ENCODE data around the gene WWC2.

The WWC2 gene

DNA sequence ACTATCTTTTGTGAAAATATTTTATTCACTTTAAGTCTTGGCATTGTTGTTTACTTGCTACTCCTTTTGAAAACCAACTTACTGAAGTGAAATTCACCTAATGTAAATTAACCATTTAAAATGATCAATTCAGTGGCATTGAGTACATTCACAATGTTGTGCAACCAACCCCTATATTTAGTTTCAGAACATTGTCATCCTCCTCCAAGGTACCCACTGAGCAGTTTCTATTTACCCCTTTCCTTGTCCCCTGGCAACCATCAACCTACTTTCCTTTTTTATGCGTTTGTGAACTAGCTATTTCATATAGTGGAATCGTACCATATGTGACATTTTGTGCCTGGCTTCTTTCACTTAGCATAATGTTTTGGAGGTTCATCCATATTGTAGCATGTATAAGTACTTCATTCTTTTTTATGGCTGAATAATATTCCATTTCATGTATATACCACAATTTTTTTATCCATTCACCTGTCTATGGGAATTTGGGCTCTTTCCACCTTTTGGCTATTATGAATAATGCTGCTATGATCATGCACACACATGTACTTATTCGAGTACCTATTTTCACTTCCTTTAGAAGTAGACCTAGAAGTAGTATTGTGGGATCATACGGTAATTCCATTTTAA lies 85.0 kb downstream of the WWC2 start:
- peaks cover 50% of the 10 kb centered on the region for H3K4me1 ChIP-seq (ENCODE audit: low read depth, poor library complexity, severe bottlenecking)
- no peaks in the 10 kb centered on the region for H3K36me3 ChIP-seq (ENCODE audit: insufficient read depth)
- peak overlapping the region; percentile 85 for H3K4me2 ChIP-seq
- no peak overlapping the region for H3K27ac ChIP-seq
- TF ChIP-seq, protein P1, sequence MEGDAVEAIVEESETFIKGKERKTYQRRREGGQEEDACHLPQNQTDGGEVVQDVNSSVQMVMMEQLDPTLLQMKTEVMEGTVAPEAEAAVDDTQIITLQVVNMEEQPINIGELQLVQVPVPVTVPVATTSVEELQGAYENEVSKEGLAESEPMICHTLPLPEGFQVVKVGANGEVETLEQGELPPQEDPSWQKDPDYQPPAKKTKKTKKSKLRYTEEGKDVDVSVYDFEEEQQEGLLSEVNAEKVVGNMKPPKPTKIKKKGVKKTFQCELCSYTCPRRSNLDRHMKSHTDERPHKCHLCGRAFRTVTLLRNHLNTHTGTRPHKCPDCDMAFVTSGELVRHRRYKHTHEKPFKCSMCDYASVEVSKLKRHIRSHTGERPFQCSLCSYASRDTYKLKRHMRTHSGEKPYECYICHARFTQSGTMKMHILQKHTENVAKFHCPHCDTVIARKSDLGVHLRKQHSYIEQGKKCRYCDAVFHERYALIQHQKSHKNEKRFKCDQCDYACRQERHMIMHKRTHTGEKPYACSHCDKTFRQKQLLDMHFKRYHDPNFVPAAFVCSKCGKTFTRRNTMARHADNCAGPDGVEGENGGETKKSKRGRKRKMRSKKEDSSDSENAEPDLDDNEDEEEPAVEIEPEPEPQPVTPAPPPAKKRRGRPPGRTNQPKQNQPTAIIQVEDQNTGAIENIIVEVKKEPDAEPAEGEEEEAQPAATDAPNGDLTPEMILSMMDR (conservative IDR thresholded peaks at IDR 0.05; ENCODE audit: low read depth, low read length), result no peak
- no peak overlapping the region for H2AFZ ChIP-seq (ENCODE audit: low read depth)
- H3K4me3 ChIP-seq (IDR thresholded peaks at IDR 0.05; ENCODE audit: insufficient read depth, low read depth, low read length), result no peak overlapping the region
- no peaks in the 10 kb centered on the region for H4K20me1 ChIP-seq (ENCODE audit: insufficient read depth)
- H3K27me3 ChIP-seq (ENCODE audit: insufficient read depth, low read depth), result peaks cover 37% of the 10 kb centered on the region
- no peaks in the 10 kb centered on the region for H3K79me2 ChIP-seq (ENCODE audit: insufficient read depth, low read depth)
- no peak overlapping the region for H3K9ac ChIP-seq

DNA sequence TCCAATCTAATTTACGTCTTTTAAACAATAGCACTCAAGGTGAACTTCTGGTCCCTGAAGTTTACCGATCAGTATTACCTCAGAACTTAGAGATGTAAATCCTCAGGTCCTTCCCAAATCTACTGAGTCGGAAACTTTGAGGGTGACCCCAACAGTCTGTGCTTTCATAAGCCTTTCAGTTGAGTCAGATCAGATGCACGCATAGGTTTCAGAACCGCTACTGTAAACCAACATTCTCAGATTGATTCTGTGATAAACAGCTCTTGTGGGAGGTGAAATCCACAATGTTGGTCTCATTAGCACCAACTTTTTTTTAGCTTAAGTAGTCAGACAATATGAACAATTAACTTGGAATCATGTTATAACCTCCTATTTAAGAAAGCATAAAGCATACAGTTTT lies 86.0 kb downstream of the WWC2 start:
- H3K27ac ChIP-seq, result no peak overlapping the region
- H3K4me3 ChIP-seq (IDR thresholded peaks at IDR 0.05; ENCODE audit: insufficient read depth, low read depth, low read length), result no peak overlapping the region
- H3K4me1 ChIP-seq (ENCODE audit: low read depth, poor library complexity, severe bottlenecking), result peaks cover 50% of the 10 kb centered on the region
- H3K9ac ChIP-seq, result no peak overlapping the region
- peak overlapping the region; percentile 85 for H3K4me2 ChIP-seq
- TF ChIP-seq, protein P1 (conservative IDR thresholded peaks at IDR 0.05; ENCODE audit: low read depth, low read length), result no peak
- peaks cover 37% of the 10 kb centered on the region for H3K27me3 ChIP-seq (ENCODE audit: insufficient read depth, low read depth)
- no peaks in the 10 kb centered on the region for H3K79me2 ChIP-seq (ENCODE audit: insufficient read depth, low read depth)
- H4K20me1 ChIP-seq (ENCODE audit: insufficient read depth), result no peaks in the 10 kb centered on the region
- H3K36me3 ChIP-seq (ENCODE audit: insufficient read depth), result no peaks in the 10 kb centered on the region
- no peak overlapping the region for H2AFZ ChIP-seq (ENCODE audit: low read depth)

DNA sequence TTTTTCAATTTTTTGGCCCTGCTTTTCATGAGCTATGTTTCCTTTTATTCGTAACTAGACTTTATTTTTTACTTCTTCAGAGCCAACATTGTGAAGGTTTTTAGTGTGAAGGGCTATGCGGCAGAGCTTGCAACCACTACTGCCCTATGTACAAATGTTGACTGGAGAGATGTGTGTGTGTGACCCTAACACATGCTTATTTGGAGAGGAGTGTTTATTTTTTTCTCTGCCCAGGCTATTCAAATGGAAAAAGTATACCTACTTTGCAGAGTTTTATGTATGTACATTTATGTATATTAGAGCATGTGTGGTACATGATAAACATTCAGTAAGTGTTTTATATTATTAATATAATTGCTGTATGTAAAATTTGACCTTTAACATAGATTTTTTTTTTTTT lies 86.5 kb downstream of the WWC2 start:
- TF ChIP-seq, protein P1 (conservative IDR thresholded peaks at IDR 0.05; ENCODE audit: low read depth, low read length), result no peak
- H3K27ac ChIP-seq, result no peak overlapping the region
- H4K20me1 ChIP-seq (ENCODE audit: insufficient read depth), result no peaks in the 10 kb centered on the region
- peaks cover 50% of the 10 kb centered on the region for H3K4me1 ChIP-seq (ENCODE audit: low read depth, poor library complexity, severe bottlenecking)
- peaks cover 37% of the 10 kb centered on the region for H3K27me3 ChIP-seq (ENCODE audit: insufficient read depth, low read depth)
- no peak overlapping the region for H3K9ac ChIP-seq
- peak overlapping the region; percentile 85 for H3K4me2 ChIP-seq
- H3K4me3 ChIP-seq (IDR thresholded peaks at IDR 0.05; ENCODE audit: insufficient read depth, low read depth, low read length), result no peak overlapping the region
- H3K79me2 ChIP-seq (ENCODE audit: insufficient read depth, low read depth), result no peaks in the 10 kb centered on the region
- no peaks in the 10 kb centered on the region for H3K36me3 ChIP-seq (ENCODE audit: insufficient read depth)
- H2AFZ ChIP-seq (ENCODE audit: low read depth), result no peak overlapping the region

DNA sequence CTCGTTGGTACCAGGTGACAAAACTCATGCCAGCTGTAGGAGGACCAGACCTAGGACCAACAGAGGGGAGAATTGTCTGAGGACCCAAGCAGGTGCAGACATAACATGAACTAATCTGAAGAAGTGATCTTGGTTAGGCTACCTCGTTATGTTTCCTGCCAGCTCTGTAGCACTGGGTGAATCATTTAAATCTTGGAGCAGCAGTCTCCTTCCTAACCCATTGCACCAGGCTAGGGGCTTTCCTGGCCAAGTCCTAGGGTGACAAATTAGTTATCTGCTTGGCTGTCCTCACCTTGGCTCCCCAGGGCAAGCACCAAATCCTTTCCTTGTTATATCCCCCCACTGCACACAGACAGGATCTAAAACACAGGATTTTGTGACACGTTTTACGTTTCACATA lies 87.8 kb downstream of the WWC2 start:
- Histone ChIP-seq H3K79me2 (ENCODE audit: insufficient read depth, low read depth) (no peaks in the 10 kb centered on the region), H3K27me3 (ENCODE audit: insufficient read depth, low read depth) (peaks cover 32% of the 10 kb centered on the region), H2AFZ (ENCODE audit: low read depth) (no peak overlapping the region), H3K4me1 (ENCODE audit: low read depth, poor library complexity, severe bottlenecking) (peaks cover 50% of the 10 kb centered on the region), H3K4me2 (no peak overlapping the region), H3K4me3 (IDR thresholded peaks at IDR 0.05; ENCODE audit: insufficient read depth, low read depth, low read length) (no peak overlapping the region), H4K20me1 (ENCODE audit: insufficient read depth) (no peaks in the 10 kb centered on the region), H3K27ac (no peak overlapping the region), H3K9ac (no peak overlapping the region), H3K36me3 (ENCODE audit: insufficient read depth) (no peaks in the 10 kb centered on the region)
- TF ChIP-seq, protein P1 (conservative IDR thresholded peaks at IDR 0.05; ENCODE audit: low read depth, low read length), result no peak
